ENCODE data around the gene HNF4A. TPM values are rescaled to one million over a fixed set of nuclear protein-coding genes. Genes with fewer than 3 reads are reported as not detected.

The HNF4A gene
- total and polyA plus RNA-seq, 2 of the 13 experiments (the other 11 are each of a cell fraction or from before 2014, with no cell fraction given) = 80.9 to 169 TPM

DNA sequence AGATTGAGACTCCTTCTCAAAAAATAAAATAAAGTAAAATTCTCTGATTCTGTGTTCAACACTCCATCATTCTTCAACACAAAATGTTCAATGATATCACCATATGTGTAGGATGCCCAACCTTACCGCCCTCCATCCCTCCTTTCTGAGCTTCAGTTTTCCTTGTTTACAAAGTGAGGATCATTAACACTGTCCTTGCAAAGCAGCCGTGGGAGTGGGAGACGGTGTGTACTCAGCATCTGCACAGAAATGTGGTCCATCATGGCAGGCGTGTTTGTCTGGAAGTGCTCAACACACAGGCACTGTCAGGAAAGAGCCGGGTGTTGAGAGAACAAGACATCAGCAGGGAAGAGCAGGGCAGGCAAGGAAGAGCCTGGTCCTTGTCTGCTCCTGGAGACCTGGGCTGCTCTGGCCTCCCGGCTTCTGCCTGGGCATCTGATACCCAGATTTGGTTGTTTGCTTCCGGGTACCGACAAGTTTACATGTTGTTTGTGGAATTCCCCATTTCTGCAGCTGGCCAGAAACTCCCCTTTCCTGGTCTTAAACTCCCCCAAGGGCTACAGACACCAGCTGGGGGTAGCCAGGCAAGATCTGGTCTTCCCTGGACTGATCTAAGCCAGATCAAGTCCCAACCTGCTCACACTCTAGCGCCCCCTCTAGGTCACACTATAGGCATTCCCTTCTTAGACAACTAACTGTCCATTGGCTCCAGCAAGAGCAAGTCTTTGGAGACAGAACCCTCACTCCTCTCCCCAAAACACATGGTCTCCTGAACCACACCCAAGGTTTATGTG is 93.5 kb downstream of the HNF4A start (continued):
- TF ChIP-seq, protein P1, sequence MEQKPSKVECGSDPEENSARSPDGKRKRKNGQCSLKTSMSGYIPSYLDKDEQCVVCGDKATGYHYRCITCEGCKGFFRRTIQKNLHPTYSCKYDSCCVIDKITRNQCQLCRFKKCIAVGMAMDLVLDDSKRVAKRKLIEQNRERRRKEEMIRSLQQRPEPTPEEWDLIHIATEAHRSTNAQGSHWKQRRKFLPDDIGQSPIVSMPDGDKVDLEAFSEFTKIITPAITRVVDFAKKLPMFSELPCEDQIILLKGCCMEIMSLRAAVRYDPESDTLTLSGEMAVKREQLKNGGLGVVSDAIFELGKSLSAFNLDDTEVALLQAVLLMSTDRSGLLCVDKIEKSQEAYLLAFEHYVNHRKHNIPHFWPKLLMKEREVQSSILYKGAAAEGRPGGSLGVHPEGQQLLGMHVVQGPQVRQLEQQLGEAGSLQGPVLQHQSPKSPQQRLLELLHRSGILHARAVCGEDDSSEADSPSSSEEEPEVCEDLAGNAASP (CRISPR knock-in tag; IDR thresholded peaks at IDR 0.05; ENCODE audit: borderline replicate concordance) = no peak
- TF ChIP-seq SP140L (CRISPR knock-in tag; IDR thresholded peaks at IDR 0.05; ENCODE audit: borderline replicate concordance) (no peak), PPARG (CRISPR knock-in tag; conservative IDR thresholded peaks at IDR 0.05) (no peak), RCOR2 (CRISPR knock-in tag; IDR thresholded peaks at IDR 0.05) (no peak), MTA3 (CRISPR knock-in tag; IDR thresholded peaks at IDR 0.05) (no peak), CBX2 (IDR thresholded peaks at IDR 0.05; ENCODE audit: low read depth, low read length) (no peak), CBX2 (CRISPR knock-in tag; IDR thresholded peaks at IDR 0.05; ENCODE audit: low read depth) (no peak), RELA (CRISPR knock-in tag; IDR thresholded peaks at IDR 0.05) (no peak), ZNF121 (CRISPR knock-in tag; IDR thresholded peaks at IDR 0.05) (no peak), TBP (CRISPR knock-in tag; IDR thresholded peaks at IDR 0.05) (no peak), KMT2A (CRISPR knock-in tag; IDR thresholded peaks at IDR 0.05) (no peak)
- TF ChIP-seq, protein P2, sequence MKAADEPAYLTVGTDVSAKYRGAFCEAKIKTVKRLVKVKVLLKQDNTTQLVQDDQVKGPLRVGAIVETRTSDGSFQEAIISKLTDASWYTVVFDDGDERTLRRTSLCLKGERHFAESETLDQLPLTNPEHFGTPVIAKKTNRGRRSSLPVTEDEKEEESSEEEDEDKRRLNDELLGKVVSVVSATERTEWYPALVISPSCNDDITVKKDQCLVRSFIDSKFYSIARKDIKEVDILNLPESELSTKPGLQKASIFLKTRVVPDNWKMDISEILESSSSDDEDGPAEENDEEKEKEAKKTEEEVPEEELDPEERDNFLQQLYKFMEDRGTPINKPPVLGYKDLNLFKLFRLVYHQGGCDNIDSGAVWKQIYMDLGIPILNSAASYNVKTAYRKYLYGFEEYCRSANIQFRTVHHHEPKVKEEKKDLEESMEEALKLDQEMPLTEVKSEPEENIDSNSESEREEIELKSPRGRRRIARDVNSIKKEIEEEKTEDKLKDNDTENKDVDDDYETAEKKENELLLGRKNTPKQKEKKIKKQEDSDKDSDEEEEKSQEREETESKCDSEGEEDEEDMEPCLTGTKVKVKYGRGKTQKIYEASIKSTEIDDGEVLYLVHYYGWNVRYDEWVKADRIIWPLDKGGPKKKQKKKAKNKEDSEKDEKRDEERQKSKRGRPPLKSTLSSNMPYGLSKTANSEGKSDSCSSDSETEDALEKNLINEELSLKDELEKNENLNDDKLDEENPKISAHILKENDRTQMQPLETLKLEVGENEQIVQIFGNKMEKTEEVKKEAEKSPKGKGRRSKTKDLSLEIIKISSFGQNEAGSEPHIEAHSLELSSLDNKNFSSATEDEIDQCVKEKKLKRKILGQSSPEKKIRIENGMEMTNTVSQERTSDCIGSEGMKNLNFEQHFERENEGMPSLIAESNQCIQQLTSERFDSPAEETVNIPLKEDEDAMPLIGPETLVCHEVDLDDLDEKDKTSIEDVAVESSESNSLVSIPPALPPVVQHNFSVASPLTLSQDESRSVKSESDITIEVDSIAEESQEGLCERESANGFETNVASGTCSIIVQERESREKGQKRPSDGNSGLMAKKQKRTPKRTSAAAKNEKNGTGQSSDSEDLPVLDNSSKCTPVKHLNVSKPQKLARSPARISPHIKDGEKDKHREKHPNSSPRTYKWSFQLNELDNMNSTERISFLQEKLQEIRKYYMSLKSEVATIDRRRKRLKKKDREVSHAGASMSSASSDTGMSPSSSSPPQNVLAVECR (CRISPR knock-in tag; IDR thresholded peaks at IDR 0.05; ENCODE audit: borderline replicate concordance) = 0 out of 2 replicates have a peak, but pooled peaks have one; percentile 25
- TF ChIP-seq, protein P3, sequence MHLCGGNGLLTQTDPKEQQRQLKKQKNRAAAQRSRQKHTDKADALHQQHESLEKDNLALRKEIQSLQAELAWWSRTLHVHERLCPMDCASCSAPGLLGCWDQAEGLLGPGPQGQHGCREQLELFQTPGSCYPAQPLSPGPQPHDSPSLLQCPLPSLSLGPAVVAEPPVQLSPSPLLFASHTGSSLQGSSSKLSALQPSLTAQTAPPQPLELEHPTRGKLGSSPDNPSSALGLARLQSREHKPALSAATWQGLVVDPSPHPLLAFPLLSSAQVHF (CRISPR knock-in tag; IDR thresholded peaks at IDR 0.05) = no peak
